Stimulated activated naive CD4-positive, alpha-beta T cell treated with Interleukin-2 at 50 U/mL for 16 hours (primary cell): ENCODE data around the gene MSANTD1.

Experiments
- DNase-seq: peaks from one replicate; lab custom pipeline; 2025; lab: John Stamatoyannopoulos, UW

Gene MSANTD1

DNA sequence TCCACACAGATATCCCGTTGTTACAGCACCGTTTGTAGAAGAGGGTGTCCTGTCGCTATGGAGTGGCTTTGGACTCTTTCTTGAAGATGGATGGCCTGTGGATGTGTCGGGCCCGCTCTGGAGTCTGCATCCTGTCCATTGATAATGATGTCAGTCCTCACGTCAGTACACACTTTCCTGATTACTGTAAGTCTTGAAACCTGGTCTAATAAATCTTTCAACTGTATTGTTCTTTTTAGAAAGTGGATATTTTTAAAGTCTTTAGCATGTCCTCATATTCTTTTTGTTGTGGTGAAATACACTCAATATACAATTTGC is 14.9 kb downstream of the MSANTD1 start:
- DNase-seq = no peak

DNA sequence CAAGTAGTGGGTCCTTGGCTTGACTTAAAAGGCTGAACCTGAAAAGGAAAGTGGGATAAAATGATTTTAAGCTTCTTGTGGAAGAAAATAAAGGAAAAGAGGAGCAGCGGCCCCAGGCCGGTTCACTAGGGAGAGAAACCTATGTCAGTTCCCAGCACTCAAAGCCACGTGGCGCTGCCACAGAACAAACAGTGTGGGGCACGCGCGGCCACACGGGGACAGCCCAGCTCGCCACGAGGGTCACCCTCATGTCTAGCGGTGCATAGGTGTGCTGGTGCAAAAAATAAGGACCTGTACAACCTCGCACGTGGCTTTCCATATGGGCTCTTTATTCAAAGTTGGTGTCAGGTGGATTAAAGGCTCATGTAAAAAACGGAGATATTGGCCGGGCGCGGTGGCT is 17.1 kb downstream of the MSANTD1 start:
- no peak for DNase-seq

DNA sequence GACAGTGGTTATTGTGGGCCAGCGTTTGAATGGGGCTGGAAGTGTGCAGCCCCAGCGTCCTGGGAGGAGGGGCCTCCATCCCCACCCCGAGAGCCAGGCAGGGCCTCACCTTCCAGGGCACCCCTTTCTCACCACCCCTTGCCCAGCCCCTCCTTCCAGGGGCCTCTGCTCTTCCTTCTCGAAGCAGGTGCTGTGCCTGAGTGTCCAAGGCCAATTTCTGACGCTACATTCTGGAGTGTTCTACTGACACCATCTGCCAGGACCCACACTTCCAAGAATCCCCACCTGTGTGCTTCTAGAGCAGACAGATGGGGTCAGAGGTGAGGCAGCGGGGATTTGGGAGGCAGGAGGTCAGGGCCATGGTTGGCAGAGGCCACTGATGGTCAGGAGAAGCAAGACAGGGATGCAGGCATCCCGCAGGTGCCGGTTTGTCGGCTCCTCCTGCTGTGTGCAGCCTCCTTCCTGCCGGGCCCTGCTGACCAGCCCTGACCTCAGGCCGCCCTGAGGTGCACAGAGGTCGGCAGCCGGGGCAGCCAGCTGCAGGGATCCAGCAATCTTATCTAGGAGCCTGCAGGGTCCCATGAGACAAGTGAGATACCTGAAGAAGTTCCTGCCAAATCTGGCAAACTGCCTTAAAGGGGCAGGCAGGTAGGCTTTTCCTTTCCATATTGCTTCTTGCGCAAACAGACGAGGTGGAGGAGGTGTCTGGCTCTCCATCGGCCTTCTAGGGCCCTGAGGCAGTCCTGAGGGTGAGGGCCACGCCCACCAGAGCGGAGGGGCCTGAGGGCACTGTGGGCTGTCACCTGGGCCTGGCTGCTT is 18.8 kb downstream of the MSANTD1 start:
- no peak for DNase-seq

DNA sequence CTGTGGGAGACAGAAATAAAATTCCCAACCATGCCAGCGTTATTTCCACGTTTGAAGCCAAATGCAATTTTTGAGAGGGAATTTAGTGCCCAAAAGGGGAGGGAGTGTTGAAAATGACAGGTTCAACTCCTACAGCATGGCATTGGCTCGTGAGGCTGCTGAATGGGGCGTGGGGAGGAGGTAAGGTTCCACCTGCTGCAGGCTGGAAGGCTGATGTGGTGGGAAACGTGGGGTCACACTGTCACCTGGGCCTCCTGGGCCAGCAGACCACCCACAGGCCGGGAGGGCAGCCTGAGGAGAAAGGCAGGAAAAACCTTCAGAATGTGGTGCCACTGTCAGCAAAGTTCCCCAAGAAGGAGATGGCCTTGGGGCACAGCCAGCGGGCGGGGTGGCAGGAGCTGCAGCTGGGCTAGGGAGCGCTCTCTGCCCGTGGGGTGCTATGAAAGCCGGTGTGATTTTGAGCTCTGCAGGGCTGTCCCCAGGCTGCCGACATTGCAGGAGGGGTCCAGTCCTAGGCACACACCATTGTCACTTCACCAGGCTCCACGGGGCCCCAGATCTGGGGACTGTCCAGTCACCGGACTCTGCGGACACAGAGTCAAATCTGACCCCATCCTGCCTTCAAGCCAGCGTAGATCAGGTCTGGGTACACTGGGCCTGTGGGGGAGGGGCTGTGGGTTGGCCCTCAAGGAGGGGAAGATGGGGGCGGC is 19.6 kb downstream of the MSANTD1 start:
- DNase-seq = no peak

DNA sequence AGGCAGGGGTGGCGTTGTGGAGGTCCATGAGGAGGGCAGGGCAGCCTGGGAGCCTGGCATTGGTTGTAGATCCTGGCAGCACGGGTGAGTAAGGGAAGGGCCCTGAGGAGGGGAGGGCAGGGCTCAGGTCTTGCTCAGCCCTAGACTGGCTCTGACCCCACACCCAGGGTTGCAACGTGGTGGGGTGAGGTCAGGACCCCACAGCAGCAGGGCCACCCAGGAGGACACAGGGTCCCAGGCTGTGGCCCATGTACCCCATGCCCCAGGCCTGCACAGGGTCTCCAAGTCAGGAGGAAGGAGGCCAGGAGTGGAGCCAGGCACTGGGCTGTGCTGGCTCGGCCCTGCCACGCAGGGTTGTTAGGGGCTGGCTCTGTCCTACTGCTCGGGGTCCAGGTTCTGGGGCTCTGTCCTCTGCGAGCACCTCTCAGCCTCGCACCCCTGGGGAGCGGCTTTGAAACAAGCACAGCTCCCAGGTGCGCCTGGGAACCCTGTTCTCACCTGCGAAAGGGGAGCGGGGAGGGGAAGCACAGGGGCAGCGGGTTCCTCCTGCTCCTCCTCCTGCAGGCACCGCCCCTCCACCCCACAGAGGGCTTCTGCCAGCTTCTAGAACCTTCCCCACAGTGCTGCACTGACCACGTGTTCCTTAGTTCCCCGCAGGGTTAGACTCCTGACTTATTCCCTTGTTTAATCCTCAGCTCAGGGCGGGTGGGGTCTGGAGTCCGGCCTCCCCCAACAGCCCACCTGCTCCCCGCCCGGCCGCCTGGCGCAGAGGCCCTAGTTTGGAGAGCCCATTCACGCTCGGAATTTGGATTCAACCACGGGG is 20.4 kb downstream of the MSANTD1 start:
- DNase-seq = no peak

DNA sequence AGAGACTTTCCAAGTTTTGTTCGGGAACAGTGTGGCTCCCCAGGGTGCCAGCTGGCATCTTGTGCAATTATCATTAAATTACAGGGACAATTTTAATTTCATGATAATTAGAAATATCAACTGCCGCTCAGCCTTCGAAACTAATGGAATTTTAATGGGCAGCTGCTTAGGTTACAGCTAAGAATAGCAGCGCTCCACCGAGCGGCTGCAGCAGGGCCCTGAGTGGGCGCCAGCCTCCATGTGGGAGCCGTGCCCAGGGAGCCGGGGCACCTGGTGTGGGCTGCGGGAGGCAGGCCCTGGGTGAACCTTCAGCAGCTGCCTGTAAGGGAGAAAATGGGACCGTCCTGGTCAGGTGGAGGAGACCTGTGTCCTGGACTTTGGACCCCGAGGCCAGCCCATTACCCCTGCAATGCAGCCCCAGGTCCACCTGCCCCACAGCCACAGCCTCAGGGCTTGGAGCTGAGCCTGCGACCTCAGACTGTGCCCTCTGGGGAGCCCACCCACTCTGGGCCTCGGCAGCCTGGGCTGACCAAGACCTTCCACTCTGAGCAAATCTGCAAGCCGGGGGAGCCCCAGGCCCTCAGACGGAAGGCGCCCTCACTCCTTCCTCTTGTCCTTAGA is 21.1 kb downstream of the MSANTD1 start:
- DNase-seq = no peak

DNA sequence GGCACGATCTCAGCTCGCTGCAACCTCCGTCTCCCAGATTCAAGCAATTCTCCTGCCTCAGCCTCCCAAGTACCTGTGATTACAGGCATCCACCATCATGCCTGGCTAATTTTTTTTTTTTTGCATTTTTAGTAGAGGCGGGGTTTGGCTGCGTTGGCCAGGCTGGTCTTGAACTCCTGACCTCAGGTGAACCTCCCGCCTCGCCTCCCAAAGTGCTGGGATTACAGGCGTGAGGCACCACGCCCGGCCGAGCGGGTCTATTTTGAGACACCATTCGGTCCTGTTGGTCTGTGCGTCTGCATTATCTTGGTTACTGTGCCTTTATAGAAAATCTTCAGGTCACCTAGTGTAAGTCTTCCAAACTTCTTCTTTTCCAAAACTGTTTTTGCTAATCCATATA is 22.2 kb downstream of the MSANTD1 start:
- no peak for DNase-seq

DNA sequence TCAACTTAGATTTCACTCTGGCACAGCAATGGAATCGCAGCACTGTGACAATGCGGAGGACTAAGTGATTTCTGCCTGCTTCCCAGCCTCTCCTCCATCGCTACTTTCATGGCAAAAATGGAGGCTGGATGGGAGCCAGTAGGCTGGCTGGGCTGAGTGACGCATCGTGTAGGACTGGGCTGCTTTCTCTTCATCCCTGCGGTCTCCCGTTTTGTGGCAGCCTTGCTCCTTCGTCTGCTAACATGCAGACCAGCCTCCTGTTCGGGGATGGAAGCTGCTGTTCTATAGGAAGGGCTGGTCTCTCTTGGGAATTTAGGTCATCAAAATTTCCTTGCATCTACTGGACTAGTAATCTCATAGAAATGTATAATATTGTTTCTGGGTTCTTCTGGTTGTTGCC is 28.0 kb downstream of the MSANTD1 start:
- DNase-seq = no peak

DNA sequence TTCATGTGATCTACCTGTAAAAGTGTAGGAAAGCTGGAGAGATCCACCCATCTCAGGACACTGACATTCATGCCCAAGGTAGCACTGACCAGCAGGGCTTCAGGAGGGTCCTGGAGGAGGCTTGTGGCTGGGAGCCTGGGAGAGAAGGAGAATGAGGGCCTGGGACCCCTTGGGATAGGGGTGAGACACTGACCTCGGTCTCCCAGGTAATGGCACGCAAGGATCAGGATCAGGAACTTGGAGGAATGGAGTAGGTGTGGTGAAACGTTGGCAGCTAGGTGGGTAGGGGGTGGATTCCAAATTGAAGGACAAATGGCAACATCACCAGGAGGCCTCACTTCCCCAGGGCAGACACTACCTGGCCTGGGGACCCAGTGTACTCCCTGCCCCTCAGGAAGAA is 31.5 kb downstream of the MSANTD1 start:
- DNase-seq = no peak

DNA sequence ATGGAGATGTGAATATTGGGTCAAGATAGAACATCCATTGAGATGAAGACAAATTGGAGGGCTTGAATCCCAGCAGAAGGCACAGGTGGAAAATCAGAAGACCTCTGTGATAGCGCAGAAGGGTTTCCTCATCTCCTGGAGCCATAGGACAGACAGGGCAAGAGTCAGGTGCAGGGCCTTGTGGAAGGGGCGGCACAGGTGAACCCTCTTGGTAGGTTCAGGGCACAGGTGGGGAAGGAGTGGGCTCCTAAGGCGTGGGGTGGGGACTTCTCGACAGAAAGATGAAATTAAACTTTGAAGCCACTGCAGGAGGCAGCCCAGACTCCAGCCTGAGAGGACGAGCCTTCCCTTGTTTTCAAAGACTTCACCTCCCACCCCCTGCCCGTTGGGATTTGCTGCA is 34.5 kb downstream of the MSANTD1 start:
- no peak for DNase-seq

DNA sequence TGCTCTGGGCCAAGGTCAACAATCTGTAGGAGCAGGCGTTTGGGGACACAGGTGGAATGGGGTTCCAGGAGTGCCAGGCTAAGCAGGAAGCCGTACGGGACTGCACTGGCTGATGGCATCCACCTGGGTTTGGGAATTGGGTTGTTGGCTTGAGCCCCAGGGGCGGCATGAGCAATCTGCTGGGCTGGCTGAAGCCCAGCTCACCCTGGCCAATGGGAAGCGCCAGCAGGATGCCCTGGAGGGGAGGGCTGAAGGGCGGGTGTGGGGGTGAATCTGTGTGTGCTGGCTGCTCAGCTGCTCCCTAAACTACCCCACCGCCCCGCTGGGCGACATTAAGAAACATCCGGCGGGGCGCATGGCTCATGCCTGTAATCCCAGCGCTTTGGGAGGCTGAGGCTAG is 35.0 kb downstream of the MSANTD1 start:
- no peak for DNase-seq

DNA sequence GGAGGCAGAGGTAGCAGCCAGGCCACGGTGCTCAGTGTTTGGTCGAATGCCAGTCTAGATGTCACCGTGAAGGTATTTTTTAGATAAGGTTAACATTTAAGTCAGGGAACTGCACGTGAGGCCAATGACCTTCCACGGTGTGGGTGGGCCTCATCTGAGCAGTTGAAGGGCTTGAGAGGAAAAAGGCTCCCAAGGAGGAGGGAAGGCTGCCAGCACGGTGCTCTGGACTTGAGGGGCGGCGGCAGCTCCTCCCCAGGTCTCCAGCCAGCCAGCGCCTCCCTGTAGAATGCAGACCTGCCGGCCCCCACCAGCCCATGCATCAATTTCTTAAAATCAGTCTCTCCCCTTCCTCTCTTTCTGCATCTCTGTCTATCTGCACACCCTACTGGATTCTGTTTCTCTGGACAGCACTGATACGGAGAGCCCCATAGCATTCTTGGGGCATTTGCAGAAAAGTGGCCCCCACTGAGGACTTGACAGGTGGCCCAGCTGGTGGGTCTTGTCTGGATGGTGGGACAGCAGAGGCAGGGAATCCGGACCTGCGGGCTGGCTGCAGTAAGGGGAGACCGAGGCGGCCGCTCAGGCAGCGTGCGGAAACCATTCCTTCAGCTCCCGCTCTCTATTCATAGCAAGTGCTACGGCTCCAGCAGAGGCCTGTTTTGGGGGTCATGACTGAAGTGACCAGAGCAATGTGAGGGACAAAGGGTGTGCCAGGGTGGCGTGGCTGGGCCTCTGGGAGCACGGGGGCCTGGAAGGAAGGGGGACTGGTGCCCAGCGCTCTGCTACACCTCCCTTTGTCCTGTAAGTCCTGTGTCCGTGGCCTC is 36.0 kb downstream of the MSANTD1 start:
- no peak for DNase-seq

DNA sequence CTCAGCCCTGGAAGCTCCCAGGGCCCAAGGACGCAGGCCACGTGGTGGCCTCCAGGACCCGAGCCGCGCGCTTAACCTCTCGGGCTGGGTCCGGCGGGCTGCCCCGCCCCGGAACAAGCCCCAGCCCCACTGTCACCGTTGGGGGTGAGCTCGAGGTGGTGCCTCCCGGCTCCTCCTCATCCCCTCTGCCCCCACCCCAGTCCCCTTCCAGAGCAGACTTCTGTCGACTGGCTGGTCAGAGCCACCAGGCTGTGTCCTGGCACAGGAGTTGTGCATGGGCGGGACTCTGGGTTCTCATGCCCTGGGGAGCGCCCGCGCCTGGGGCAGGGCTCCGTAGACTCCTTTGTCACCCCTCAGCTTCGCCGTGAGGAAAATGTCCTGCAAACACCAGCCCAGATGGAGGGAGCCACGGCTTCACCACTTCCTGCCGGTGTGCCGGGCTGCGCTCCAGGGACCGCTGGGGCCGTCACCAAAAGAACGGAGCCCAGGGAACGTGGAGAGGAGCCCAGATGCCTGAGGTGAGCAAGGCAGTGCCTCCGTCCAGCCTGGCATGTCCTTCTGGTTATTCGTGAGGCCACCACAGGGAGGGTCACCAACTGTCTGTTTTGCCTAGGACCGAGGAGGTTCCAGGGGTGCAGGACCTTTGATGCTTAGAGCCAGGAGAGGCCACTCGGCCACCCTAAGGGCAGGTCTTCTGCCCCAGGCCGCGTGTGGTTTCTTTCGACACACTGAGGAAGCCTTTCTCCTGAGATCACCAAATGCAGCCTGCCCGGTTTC is 36.8 kb downstream of the MSANTD1 start:
- DNase-seq = no peak

DNA sequence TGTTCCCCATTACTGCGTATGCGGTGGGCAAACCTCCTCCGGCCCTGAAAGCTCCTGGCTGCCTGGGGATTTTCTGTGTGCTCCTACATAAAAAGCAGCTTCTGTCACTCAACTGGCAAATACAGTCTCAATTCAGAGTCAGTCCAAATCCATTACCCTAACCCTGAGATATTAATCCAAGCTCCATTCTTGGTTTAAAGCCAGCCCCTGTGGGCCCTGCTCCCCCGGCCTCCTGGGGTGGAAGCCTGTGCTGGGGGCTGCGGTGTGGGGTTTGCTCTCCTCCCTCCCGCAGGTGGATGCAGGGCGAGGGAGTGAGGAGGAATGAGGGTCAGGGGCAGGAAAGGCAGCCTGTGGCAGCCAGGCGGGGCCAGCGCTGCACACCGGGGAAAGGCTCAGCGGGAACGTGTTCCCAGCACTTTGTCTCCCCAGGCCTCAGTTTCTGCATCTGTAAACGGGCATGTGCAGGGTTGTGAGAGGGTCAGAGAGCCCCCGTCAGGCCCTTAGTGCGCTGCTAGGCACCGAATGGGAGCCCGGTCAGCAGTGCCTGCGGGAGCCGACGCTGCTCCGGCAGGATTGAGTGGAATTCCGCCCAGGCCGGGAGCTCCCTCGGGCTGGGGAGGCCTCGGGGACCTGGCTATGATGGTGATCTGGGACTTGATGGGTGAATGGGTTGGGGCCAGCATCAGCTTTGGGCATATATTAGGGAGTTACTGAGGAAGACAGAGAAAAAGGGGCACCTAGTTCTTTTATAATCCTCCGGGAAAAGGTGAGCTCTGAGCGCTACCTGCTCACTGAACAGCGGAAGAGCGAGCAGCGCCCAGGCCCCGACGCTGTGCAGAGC is 37.6 kb downstream of the MSANTD1 start:
- DNase-seq = no peak

DNA sequence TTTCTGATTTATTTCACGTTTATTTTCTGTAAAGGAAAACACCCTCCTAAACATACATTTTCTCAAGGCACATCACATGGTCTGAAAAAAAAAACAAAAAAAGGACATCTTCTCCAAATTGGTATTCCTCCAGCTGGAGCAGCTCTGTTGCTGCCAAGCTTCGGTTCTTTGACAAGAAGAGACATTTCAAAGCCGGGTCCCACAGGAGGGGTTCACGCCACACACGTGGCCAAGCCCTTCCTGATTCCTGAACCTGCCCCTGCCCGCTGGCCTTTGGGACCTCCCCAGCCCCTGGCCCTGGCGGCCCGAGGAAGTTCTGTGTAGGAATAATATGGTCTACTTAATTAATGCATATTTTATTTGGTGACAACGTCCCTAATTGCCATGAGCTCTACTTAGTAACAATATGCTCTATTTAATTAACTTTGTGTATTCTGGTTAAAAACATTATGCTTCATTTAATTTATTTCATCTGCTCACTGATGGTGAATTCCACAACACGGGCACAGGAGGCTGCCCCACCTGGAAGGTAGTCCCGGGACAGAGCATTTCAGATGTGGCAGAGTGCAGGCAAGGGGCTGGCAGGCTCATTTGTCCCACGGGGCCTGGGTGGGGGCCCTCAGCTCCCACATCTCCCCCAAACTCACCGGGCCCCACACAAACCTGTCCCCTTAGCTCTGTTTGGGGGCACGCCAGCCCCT is 38.5 kb downstream of the MSANTD1 start:
- DNase-seq = no peak

DNA sequence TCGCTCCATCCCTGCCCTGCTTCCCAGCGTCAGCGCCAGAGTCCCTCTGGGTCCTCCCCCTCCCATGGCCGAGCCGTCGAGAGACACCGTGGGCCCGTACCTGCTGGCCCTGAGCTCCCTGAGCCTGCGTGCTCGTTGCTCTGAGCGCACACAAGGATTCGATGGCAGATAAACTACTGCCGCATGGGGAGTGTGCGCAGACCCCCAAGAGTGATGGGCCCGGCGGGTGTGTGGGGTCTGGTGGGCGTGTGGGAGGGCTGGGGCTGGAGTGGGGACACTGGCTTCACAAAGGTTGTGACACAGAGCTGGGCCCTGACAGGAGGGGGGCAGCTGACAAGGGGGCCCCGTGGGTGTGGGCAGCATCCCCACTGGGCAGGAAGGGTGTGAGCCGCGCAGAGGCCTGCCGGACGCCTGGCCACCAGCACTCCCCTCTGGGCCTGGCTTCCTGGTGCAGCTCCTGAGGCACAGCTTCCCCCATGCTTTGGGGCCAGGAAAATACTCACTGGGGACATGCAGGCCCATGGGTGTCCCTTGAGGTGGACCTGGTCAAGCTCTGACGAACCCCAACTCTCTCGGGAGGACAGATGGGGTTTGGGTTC is 39.1 kb downstream of the MSANTD1 start:
- no peak for DNase-seq

DNA sequence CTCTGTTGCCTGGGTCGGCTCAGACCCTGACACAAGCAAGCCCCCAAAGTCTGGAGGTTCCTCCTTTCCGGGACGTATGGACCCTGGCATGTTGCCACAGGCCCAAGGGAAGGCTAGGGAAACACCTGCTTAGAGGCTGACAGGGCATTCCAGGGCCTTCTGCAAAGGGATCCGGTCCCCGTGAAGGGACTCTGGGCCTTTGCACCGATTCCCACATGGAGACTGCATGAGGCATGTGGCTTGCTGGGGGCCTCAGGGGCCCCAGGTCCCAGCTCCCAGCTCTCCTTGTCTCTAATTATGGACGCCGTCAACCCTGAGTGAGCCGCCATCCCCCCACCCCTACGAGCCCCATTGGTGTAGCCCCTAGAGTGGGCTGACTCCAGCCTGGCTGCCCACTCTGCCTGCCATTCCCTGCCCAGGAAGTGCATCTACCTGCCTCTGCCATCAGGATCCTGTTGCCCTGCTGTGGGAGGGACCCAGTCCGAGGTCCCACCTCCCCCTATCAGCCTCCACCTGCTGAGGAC is 39.7 kb downstream of the MSANTD1 start:
- no peak for DNase-seq

DNA sequence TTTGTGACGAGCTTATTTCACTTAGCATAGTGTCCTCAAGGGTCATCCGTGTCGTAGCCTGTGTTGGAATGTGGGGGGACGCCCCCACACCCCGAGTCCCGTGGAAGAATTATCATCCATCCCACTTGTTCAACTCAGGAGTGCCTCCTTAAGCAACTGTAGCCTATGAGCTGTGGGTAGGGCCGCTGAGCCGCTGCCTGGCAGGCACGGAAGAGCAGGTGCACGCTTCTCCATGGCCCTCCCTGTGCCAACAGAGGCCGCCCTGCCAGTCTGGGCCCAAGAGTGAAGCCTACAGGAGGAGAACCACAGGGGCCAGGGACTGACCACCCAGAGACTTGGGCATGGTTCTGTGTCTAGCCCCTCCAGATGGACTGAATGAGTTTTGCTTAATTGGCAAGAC is 41.5 kb downstream of the MSANTD1 start:
- DNase-seq = no peak

DNA sequence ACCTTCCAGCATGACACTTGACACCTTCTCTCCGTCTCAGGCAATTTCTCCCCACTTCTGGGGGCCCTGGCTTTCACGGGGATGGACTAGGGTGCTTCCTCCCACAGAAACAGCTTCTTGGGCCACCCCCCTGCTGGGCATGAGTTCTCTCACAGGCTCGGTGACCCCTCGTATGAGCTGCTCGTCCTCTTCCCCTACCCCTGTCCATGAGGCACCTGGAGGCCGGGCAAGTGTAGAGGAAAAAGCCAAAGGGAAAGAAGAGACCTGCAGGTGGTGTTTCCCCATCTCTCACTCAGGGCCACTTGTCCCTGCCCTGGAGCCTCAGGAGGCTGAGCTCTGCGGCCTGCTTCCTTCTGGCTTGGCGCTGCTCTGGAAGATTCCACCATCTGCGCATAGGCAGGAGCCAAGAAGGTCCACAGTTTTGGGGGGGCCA is 41.9 kb downstream of the MSANTD1 start:
- no peak for DNase-seq
